IMR-90 (cell line): ENCODE results near the gene RAB19. TPM values are rescaled to one million over a fixed set of nuclear protein-coding genes. Genes with fewer than 3 reads are reported as not detected.

Source experiments
- ATAC-seq: fragments of 200-7000 bp; cut with Tn5 transposase; 2 replicates; pipeline ENCODE4 v1.9.1; 2020; ENCODE audit warnings: low read depth, mild to moderate bottlenecking, moderate library complexity
- BruUV-seq: library from RNA; stranded (reverse); fragments of 400-500 nt; replicated peaks from 2 replicates; lab custom pipeline; 2021; lab: Mats Ljungman, UMichigan
- CTCF ChIA-PET: fragments of 300-600 bp; formaldehyde crosslinking; extraction: SDS; loops from one replicate; lab custom pipeline; 2021; ENCODE audit warnings: antibody characterized with exemption; lab: Yijun Ruan, JAX
- POLR2A ChIA-PET: fragments of 300-600 bp; sonication (Branson Sonifier 250); formaldehyde crosslinking; loops from one replicate; lab custom pipeline; 2022; ENCODE audit warnings: antibody characterized with exemption; ENCODE audit not compliant: unreplicated experiment; lab: Charles Lee
- DNase-seq: peaks from one replicate; pipeline ENCODE4 v3.0.0; 2013
- H2AFZ ChIP-seq: replicated peaks from 2 replicates; pipeline ENCODE3; 2013; ENCODE audit warnings: low read length, mild to moderate bottlenecking; ENCODE audit not compliant: poor library complexity
- H2AK5ac ChIP-seq: 2 replicates; pipeline ENCODE4 v1.6.1; 2013; ENCODE audit warnings: low read depth, low read length, inconsistent platforms
- H2AK9ac ChIP-seq: replicated peaks from 2 replicates; pipeline ENCODE3; 2013; ENCODE audit warnings: mild to moderate bottlenecking, low read depth, low read length, moderate library complexity; ENCODE audit not compliant: poor library complexity
- H2BK120ac ChIP-seq: 2 replicates; pipeline ENCODE4 v1.6.1; 2013; ENCODE audit warnings: low read depth, low read length, inconsistent platforms
- H2BK15ac ChIP-seq: 3 replicates; pipeline ENCODE4 v1.6.1; 2013; ENCODE audit warnings: low read depth, low read length, inconsistent platforms
- H2BK20ac ChIP-seq: 2 replicates; pipeline ENCODE4 v1.6.1; 2013; ENCODE audit warnings: low read depth, mild to moderate bottlenecking, inconsistent platforms, low read length, moderate library complexity
- H2BK5ac ChIP-seq: 2 replicates; pipeline ENCODE4 v1.6.1; 2013; ENCODE audit warnings: mild to moderate bottlenecking, low read depth, low read length, inconsistent platforms; ENCODE audit not compliant: poor library complexity, severe bottlenecking
- H3K14ac ChIP-seq: replicated peaks from 2 replicates; pipeline ENCODE4 v1.6.1; 2013; ENCODE audit warnings: low read depth, low read length, inconsistent platforms
- H3K18ac ChIP-seq: 2 replicates; pipeline ENCODE4 v1.6.1; 2013; ENCODE audit warnings: low read depth, low read length, control low read depth
- H3K23ac ChIP-seq: 2 replicates; pipeline ENCODE4 v1.6.1; 2013; ENCODE audit warnings: low read depth, low read length, inconsistent platforms
- H3K27ac ChIP-seq: 2 replicates; pipeline ENCODE4 v1.5.1; 2013; ENCODE audit warnings: mild to moderate bottlenecking, control low read depth, low read length; ENCODE audit not compliant: insufficient read depth
- H3K27me3 ChIP-seq: 2 replicates; pipeline ENCODE4 v1.6.1; 2013; ENCODE audit warnings: low read length; ENCODE audit not compliant: control insufficient read depth, insufficient read depth
- H3K36me3 ChIP-seq: 2 replicates; pipeline ENCODE4 v1.6.1; 2013; ENCODE audit warnings: low read length, mixed read lengths; ENCODE audit not compliant: control insufficient read depth, insufficient read depth
- H3K4ac ChIP-seq: 2 replicates; pipeline ENCODE4 v1.6.1; 2013; ENCODE audit warnings: low read depth, low read length, inconsistent platforms
- H3K4me1 ChIP-seq: 2 replicates; pipeline ENCODE4 v1.6.1; 2013; ENCODE audit warnings: low read length, mixed read lengths; ENCODE audit not compliant: control insufficient read depth, insufficient read depth
- H3K4me2 ChIP-seq: 2 replicates; pipeline ENCODE4 v1.6.1; 2013; ENCODE audit warnings: low read depth, mild to moderate bottlenecking, control low read depth, low read length, moderate library complexity
- H3K4me3 ChIP-seq: 2 replicates; pipeline ENCODE4 v1.5.1; 2013; ENCODE audit warnings: low read depth, mild to moderate bottlenecking, control low read depth, low read length, moderate library complexity; ENCODE audit not compliant: insufficient read depth
- H3K56ac ChIP-seq: 2 replicates; pipeline ENCODE4 v1.6.1; 2013; ENCODE audit warnings: low read length, inconsistent platforms; ENCODE audit not compliant: insufficient read depth; ENCODE audit errors: extremely low read depth
- H3K79me1 ChIP-seq, 2 experiments: 2 replicates each; pipeline ENCODE4 v1.6.1; 2013; ENCODE audit warnings: low read length in 2 of 2, inconsistent platforms in 1 of 2, low read depth in 1 of 2
- H3K9ac ChIP-seq: 2 replicates; pipeline ENCODE4 v1.6.1; 2013; ENCODE audit warnings: low read depth, low read length, control low read depth
- H3K9me1 ChIP-seq: 2 replicates; pipeline ENCODE4 v1.6.1; 2013; ENCODE audit warnings: low read length, inconsistent platforms; ENCODE audit not compliant: insufficient read depth
- H3K9me3 ChIP-seq: 2 replicates; pipeline ENCODE4 v1.6.1; 2013; ENCODE audit warnings: low read length; ENCODE audit not compliant: control insufficient read depth, insufficient read depth
- H4K20me1 ChIP-seq: 2 replicates; pipeline ENCODE4 v1.6.1; 2013; ENCODE audit warnings: low read length, inconsistent platforms; ENCODE audit not compliant: insufficient read depth
- H4K5ac ChIP-seq: 2 replicates; pipeline ENCODE4 v1.6.1; 2013; ENCODE audit warnings: mild to moderate bottlenecking, low read depth, low read length, control low read depth
- H4K8ac ChIP-seq, 2 experiments: 2 replicates each; pipeline ENCODE4 v1.6.1; 2013; ENCODE audit warnings: low read depth in 2 of 2, low read length in 2 of 2, control low read depth in 1 of 2, inconsistent platforms in 1 of 2
- H4K91ac ChIP-seq: 2 replicates; pipeline ENCODE4 v1.6.1; 2013; ENCODE audit warnings: low read depth, low read length, inconsistent platforms; ENCODE audit not compliant: insufficient read depth
- BHLHE40 ChIP-seq: fragments of 150-350 bp; IDR thresholded peaks from 2 replicates; pipeline ENCODE4 v1.6.1; 2016; ENCODE audit warnings: mild to moderate bottlenecking, low read depth, low read length
- FOS ChIP-seq: fragments of 150-350 bp; IDR thresholded peaks from 2 replicates; pipeline ENCODE4 v1.6.1; 2016; ENCODE audit warnings: low read depth, low read length
- WGBS, 2 experiments: methylation state at CpG; one replicate each; pipeline versions ENCODE4 v1.1.5 to v1.1.7; 2013; ENCODE audit warnings: missing lambda C conversion rate in 2 of 2; ENCODE audit not compliant: insufficient read length in 1 of 2; ENCODE audit errors: extremely low coverage in 2 of 2; 5-methylcytosine and 5-hydroxymethylcytosine counted together
- dilution Hi-C: fragments of 300-500 bp; cut with HindIII; formaldehyde crosslinking; loops from one replicate; pipeline ENCODE4 v1.14.3; 2018; ENCODE audit warnings: low sequenced_read_pairs; ENCODE audit not compliant: unreplicated experiment
- in situ Hi-C: fragments of 300-500 bp; cut with MboI; formaldehyde crosslinking; loops from 3 replicates; pipeline ENCODE4 v1.14.3; 2019; ENCODE audit warnings: low sequenced_read_pairs, inconsistent platforms, mixed read lengths
- intact Hi-C: fragments of 100-400 bp; cut with micrococcal nuclease; formaldehyde crosslinking; loops from 2 replicates; pipeline ENCODE4 v1.10.0; 2022
- polyA plus RNA-seq, 3 experiments: library from polyadenylated mRNA; depleted of rRNA; stranded (reverse); fragments of >200 nt; gene quantifications; 2 replicates each; pipeline ENCODE4 v1.2.3, GENCODE V29; 2012; ENCODE audit warnings: low replicate concordance in 1 of 3
- total RNA-seq: library from RNA; depleted of rRNA; stranded (reverse); fragments of >200 nt; gene quantifications from 2 replicates; pipeline ENCODE4 v1.2.3, GENCODE V29; 2012
- TF ChIP-seq, protein P1 (sequence below): fragments of 150-350 bp; IDR thresholded peaks from 2 replicates; pipeline ENCODE4 v1.6.1; 2017; ENCODE audit warnings: mild to moderate bottlenecking, antibody characterized with exemption, low read length, low read depth

Gene RAB19
- total and polyA plus RNA-seq, 2 of the 4 experiments (the other 2 are of a cell fraction) = not detected

- ATAC-seq (no peak), DNase-seq (no peak)
- Histone ChIP-seq H3K4me3 (no peak overlapping the region), H3K27ac (no peak overlapping the region), H3K4me2 (no peak overlapping the region), H2BK15ac (no peak overlapping the region), H3K56ac (no peak overlapping the region), H3K27me3 (peaks cover 26% of the 10 kb centered on the region), H2AK9ac (no peak overlapping the region), H4K91ac (no peak overlapping the region), H2AFZ (no peak overlapping the region), H3K4ac (no peak overlapping the region), H2BK5ac (no peak overlapping the region), H3K18ac (no peak overlapping the region), H3K36me3 (no peaks in the 10 kb centered on the region), H2BK20ac (no peak overlapping the region), H2BK120ac (no peak overlapping the region), H2AK5ac (no peak overlapping the region), H4K5ac (no peak overlapping the region), H3K79me1 (no peaks in the 10 kb centered on the region), H3K9me1 (no peaks in the 10 kb centered on the region), H3K23ac (no peak overlapping the region), H3K4me1 (no peaks in the 10 kb centered on the region), H3K9ac (no peak overlapping the region), H3K9me3 (no peaks in the 10 kb centered on the region; the same call in 1 of the 2 replicates), H4K20me1 (no peaks in the 10 kb centered on the region), H3K14ac (no peak overlapping the region), H4K8ac (no peak overlapping the region)
- ChIA-PET CTCF (interaction anchor here (1.0 kb wide), 1 partner anchor 51 kb away, joined by 3 read pairs; no protein-coding TSS in a partner anchor), POLR2A (no interaction called here)
- BruUV-seq = no TSS peak
- 60% methylated on average over 1 of the region's 12 CpGs; no CpG with 5 or more reads in 1 of the 2 experiments for WGBS, 2 experiments
- dilution Hi-C loops = no loop called here
- TF ChIP-seq, protein P1, sequence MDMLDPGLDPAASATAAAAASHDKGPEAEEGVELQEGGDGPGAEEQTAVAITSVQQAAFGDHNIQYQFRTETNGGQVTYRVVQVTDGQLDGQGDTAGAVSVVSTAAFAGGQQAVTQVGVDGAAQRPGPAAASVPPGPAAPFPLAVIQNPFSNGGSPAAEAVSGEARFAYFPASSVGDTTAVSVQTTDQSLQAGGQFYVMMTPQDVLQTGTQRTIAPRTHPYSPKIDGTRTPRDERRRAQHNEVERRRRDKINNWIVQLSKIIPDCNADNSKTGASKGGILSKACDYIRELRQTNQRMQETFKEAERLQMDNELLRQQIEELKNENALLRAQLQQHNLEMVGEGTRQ = no peak
- TF ChIP-seq BHLHE40 = no peak
- no peak for TF ChIP-seq FOS
- intact Hi-C loops = no loop called here
- in situ Hi-C loops = no loop called here
These were observed 21.9 kb downstream of the RAB19 start for GRCh38 chr7:140425718-140426117.
